GM18526 (cell line): ENCODE measurements around the gene FRAS1.

Experiments
- POLR2A ChIP-seq: IDR thresholded peaks from 3 replicates; pipeline ENCODE4 v1.6.1; 2011; ENCODE audit not compliant: insufficient read length; ENCODE audit errors: extremely low read depth

FRAS1 gene

GRCh38 chr4:78286281-78286680 lies 229.2 kb downstream of the FRAS1 start:
- TF ChIP-seq POLR2A, result no peak

GRCh38 chr4:78288327-78288726 lies 231.2 kb downstream of the FRAS1 start:
- no peak for TF ChIP-seq POLR2A

- TF ChIP-seq POLR2A, result no peak
These were observed 234.2 kb downstream of the FRAS1 start for GRCh38 chr4:78291277-78291676.

- no peak for TF ChIP-seq POLR2A
These were observed 235.2 kb downstream of the FRAS1 start for GRCh38 chr4:78292341-78292740.

GRCh38 chr4:78292856-78293255 lies 235.7 kb downstream of the FRAS1 start:
- no peak for TF ChIP-seq POLR2A

- no peak for TF ChIP-seq POLR2A
These were observed 236.2 kb downstream of the FRAS1 start for GRCh38 chr4:78293348-78293747.

- no peak for TF ChIP-seq POLR2A
These were observed 236.7 kb downstream of the FRAS1 start for GRCh38 chr4:78293821-78294301.

- TF ChIP-seq POLR2A, result no peak
These were observed 239.1 kb downstream of the FRAS1 start for GRCh38 chr4:78296261-78296660.

- no peak for TF ChIP-seq POLR2A
These were observed 240.1 kb downstream of the FRAS1 start for GRCh38 chr4:78297116-78297800.

GRCh38 chr4:78298618-78299017 lies 241.5 kb downstream of the FRAS1 start:
- TF ChIP-seq POLR2A, result no peak

GRCh38 chr4:78299565-78299972 lies 242.4 kb downstream of the FRAS1 start:
- no peak for TF ChIP-seq POLR2A

GRCh38 chr4:78308517-78308916 lies 251.4 kb downstream of the FRAS1 start:
- no peak for TF ChIP-seq POLR2A

GRCh38 chr4:78309352-78309751 lies 252.2 kb downstream of the FRAS1 start:
- TF ChIP-seq POLR2A, result no peak

- no peak for TF ChIP-seq POLR2A
These were observed 253.1 kb downstream of the FRAS1 start for GRCh38 chr4:78310007-78310739.

- no peak for TF ChIP-seq POLR2A
These were observed 253.6 kb downstream of the FRAS1 start for GRCh38 chr4:78310740-78311115.

GRCh38 chr4:78311306-78311705 lies 254.2 kb downstream of the FRAS1 start:
- TF ChIP-seq POLR2A, result no peak
